H1 (cell line): Measurements from ENCODE around the gene SLC16A2. TPM values are rescaled to one million over a fixed set of nuclear protein-coding genes. Genes with fewer than 3 reads are reported as not detected.

Experiments
- NRF1 ChIP-seq: IDR thresholded peaks from 2 replicates; pipeline ENCODE4 v1.6.1; 2011; ENCODE audit warnings: mild to moderate bottlenecking, low read depth, low read length, improper control_type of control experiment
- PHF8 ChIP-seq: fragments of 200-600 bp; sonication (generic); conservative IDR thresholded peaks from 2 replicates; pipeline ENCODE4 v1.7.1; 2012; ENCODE audit warnings: low read depth, mild to moderate bottlenecking, inconsistent platforms, low read length, moderate library complexity
- SP4 ChIP-seq: IDR thresholded peaks from 2 replicates; pipeline ENCODE4 v1.6.1; 2012; ENCODE audit warnings: low read length, inconsistent platforms
- SRF ChIP-seq: IDR thresholded peaks from 2 replicates; pipeline ENCODE4 v1.6.1; 2011; ENCODE audit warnings: mild to moderate bottlenecking, low read depth, low read length, moderate library complexity
- YY1 ChIP-seq: IDR thresholded peaks from 2 replicates; pipeline ENCODE4 v1.6.1; 2011; ENCODE audit warnings: low read depth, mild to moderate bottlenecking, low read length
- polyA plus RNA-seq, 7 experiments: library from polyadenylated mRNA; depleted of rRNA in 3 of 7; stranded (reverse) in 5 of 7; unstranded in 2 of 7; fragments of >200 nt in 5 of 7; fragments of 200-250 nt in 2 of 7; gene quantifications; 1 replicate in 5 of 7; 2 replicates in 1 of 7; 4 replicates in 1 of 7; pipeline versions ENCODE4 v1.2.1 to v1.2.3, GENCODE V29; 2011 to 2013; ENCODE audit warnings: missing spikeins in 2 of 7, mixed read lengths in 2 of 7
- total RNA-seq: library from RNA; stranded (reverse); fragmentation: NEBNext Ultra II Directional; extraction: Animal tissue kit (Norgen Biotek cat#: 25700); gene quantifications from 2 replicates; pipeline ENCODE4 v1.2.1, GENCODE V29; 2021

The SLC16A2 gene
- total and polyA plus RNA-seq, 2 of the 8 experiments (the other 6 are each of a cell fraction or from before 2014, with no cell fraction given), result 24.4 to 32.2 TPM

DNA sequence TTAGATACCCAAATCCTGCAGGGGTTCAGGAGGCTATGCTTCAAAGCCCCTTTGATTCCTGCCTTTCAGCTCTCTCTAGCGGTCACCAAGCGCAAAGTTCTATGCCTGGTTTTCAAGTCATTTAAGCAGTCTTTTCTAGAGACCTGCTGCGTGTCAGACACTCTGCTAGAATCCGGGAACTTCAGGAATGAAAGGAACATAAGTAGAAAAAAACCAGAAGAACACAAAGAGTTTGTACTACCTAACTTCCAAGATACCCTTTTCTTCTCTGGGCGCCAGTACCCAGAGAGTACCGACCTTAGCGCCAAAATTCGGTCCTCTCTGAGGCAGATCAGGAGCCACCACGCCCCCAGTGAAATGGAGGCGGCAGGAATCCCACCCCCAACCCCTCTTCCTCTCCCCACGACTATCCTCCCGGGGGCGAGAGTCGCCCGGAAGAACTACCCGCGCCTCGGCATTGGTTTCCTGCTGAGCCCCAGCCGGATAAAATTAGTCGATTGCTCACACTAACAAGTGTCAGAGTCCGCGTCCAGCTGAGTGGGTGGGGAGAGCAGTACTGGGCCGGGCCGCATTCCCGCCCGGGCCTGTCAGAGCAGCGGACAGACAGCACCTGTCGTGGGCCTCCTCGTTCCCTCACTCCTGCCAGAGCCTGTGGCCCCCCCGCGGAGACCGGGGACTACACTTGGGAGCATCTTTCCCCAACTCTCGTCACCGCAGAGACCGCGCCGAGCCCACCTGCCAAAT, 114.3 kb downstream of the SLC16A2 start (continued):
- TF ChIP-seq NRF1 (no peak), SP4 (no peak), SRF (no peak), PHF8 (no peak), YY1 (no peak)
